GM18870 (cell line): ENCODE measurements around the gene PPID.
"Not testable (repeated sequence)": the region's sequence is repeated elsewhere in the genome, so short reads cannot be mapped to it uniquely, and the experiment has no call there.

Source experiments
- ATAC-seq: cut with Tn5 transposase; IDR thresholded peaks from one replicate; pipeline ENCODE4 v1.9.1; 2021; ENCODE audit warnings: moderate library complexity; ENCODE audit not compliant: unreplicated experiment

Gene PPID

DNA sequence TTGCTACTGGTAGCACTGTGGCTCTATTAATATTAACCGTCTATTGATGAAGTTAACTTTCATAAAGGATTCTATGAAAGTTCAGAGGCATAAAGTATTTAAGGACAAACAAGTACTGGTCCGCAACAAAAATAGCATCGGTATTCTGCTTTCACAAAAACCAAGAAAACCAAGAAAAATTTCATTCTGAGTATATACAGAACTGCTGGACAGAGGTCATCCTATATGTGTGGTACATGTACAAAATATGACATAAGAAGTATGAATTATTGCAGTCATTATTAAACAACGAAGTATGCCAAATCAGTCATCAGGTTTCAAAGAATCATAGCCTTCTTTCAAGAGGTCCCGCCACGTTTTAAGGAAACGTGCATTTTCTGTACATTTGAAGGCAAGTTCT is 53.9 kb downstream of the PPID start:
- ATAC-seq, result no peak

DNA sequence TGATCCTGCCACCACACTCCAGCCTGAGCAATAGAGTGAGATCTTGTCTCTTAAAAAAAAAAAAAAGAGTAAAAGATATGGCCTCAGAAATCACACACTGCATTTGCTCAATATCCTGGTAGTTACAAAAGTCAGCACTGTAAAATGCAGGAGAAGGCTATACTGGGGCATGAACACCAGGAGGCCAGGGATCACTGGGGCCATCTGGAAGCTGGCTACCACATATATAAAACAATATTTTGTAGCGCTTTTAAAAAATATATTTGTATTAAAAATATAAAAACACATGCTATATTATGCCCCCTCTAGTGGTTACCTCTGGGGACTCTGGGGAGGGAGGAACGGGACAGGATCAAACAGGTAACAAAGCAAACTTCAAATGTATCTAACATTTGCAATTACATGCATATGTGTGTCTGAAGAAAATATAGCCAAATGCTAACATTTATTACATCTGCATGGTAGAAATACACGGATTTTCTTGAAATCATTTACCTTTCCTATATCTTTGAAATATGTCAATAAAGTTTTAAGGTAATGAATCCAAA is 55.5 kb downstream of the PPID start:
- ATAC-seq, result no peak

- no peak for ATAC-seq
These were observed 56.3 kb downstream of the PPID start for GRCh38 chr4:158666892-158667291.

GRCh38 chr4:158664806-158665205 is 58.4 kb downstream of the PPID start:
- ATAC-seq, result no peak

- ATAC-seq, result not testable (repeated sequence)
These were observed 59.2 kb downstream of the PPID start for GRCh38 chr4:158663707-158664625.

DNA sequence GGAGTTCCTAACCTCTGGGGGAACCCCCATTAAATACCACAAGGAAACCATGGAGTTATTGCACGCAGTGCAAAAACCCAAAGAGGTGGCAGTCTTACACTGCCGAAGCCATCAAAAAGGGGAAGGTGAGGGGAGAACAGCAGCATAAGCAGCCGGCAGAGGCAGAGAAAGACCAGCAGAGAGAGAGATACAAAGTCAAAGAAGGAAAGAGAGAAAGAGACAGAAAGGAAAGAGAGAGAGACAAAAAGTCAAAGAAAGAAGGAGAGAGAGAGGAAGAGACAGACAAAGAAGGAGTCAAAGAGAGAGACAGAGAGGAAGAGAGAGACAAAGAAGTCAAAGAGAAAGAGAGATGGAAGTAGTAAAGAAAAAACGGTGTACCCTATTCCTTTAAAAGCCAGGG is 59.9 kb downstream of the PPID start:
- ATAC-seq, result not testable (repeated sequence)
